Astrocyte (in vitro differentiated cells and primary cell): Measurements from ENCODE around the gene TJP1.

Experiments used
- CTCF ChIP-seq: IDR thresholded peaks from 2 replicates; pipeline ENCODE4 v1.5.1; 2011; ENCODE audit warnings: low read depth, mild to moderate bottlenecking, inconsistent platforms, low read length, moderate library complexity; ENCODE audit not compliant: insufficient read depth
- EZH2 ChIP-seq: IDR thresholded peaks from 2 replicates; pipeline ENCODE4 v1.6.1; 2012; ENCODE audit warnings: mild to moderate bottlenecking, low read length, inconsistent platforms; ENCODE audit not compliant: insufficient read depth

- TF ChIP-seq CTCF (no peak), EZH2 (no peak)
Observed at GRCh38 chr15:29713784-29714183, 108.5 kb downstream of the TJP1 start.
